ENCODE data around the gene LRRC26.

Gene LRRC26

GRCh38 chr9:137184881-137185660 lies 15.2 kb upstream of the LRRC26 start:
- no peak for DNase-seq
- H3K9me3 Mint-ChIP-seq = no peaks in the 10 kb centered on the region
- peaks cover 31% of the 10 kb centered on the region for H3K36me3 Mint-ChIP-seq
- no peak overlapping the region for H3K27ac Mint-ChIP-seq
- CTCF ChIA-PET = no interaction called here
- H3K4me1 Mint-ChIP-seq = peaks cover 31% of the 10 kb centered on the region
- H3K4me3 Mint-ChIP-seq = no peak overlapping the region
- H3K27me3 Mint-ChIP-seq = peaks cover 10% of the 10 kb centered on the region

GRCh38 chr9:137183980-137184595 lies 14.2 kb upstream of the LRRC26 start:
- no peak for DNase-seq
- Mint-ChIP-seq H3K9me3 (no peaks in the 10 kb centered on the region), H3K27me3 (peaks cover 10% of the 10 kb centered on the region), H3K36me3 (peaks cover 34% of the 10 kb centered on the region), H3K27ac (no peak overlapping the region), H3K4me3 (no peak overlapping the region), H3K4me1 (peaks cover 23% of the 10 kb centered on the region)
- CTCF ChIA-PET = no interaction called here

- Mint-ChIP-seq H3K9me3 (no peaks in the 10 kb centered on the region), H3K36me3 (peaks cover 30% of the 10 kb centered on the region), H3K27me3 (peaks cover 3% of the 10 kb centered on the region), H3K27ac (no peak overlapping the region), H3K4me1 (peaks cover 17% of the 10 kb centered on the region), H3K4me3 (no peak overlapping the region)
- CTCF ChIA-PET = no interaction called here
- DNase-seq = no peak
Observed at GRCh38 chr9:137182836-137183235, 13.0 kb upstream of the LRRC26 start.

GRCh38 chr9:137181680-137182079 lies 11.8 kb upstream of the LRRC26 start:
- peaks cover 7% of the 10 kb centered on the region for H3K4me1 Mint-ChIP-seq
- H3K27me3 Mint-ChIP-seq = no peaks in the 10 kb centered on the region
- H3K36me3 Mint-ChIP-seq = peaks cover 28% of the 10 kb centered on the region
- H3K27ac Mint-ChIP-seq = no peak overlapping the region
- no peaks in the 10 kb centered on the region for H3K9me3 Mint-ChIP-seq
- DNase-seq = no peak
- CTCF ChIA-PET = interaction anchor here (0.6 kb wide), 1 partner anchor 103 kb away, joined by 3 read pairs; no protein-coding TSS in a partner anchor
- no peak overlapping the region for H3K4me3 Mint-ChIP-seq

- Mint-ChIP-seq H3K4me3 (no peak overlapping the region), H3K27ac (no peak overlapping the region), H3K9me3 (no peaks in the 10 kb centered on the region), H3K36me3 (peaks cover 26% of the 10 kb centered on the region), H3K27me3 (peaks cover 8% of the 10 kb centered on the region), H3K4me1 (peaks cover 2% of the 10 kb centered on the region)
- CTCF ChIA-PET = interaction anchor here (1.0 kb wide), 1 partner anchor 134 kb away, joined by 4 read pairs; no protein-coding TSS in a partner anchor
- DNase-seq = no peak
Observed at GRCh38 chr9:137180491-137180890, 10.6 kb upstream of the LRRC26 start.

GRCh38 chr9:137179761-137180160 lies 9.9 kb upstream of the LRRC26 start:
- CTCF ChIA-PET = no interaction called here
- Mint-ChIP-seq H3K4me1 (peaks cover 2% of the 10 kb centered on the region), H3K36me3 (peaks cover 26% of the 10 kb centered on the region), H3K9me3 (no peaks in the 10 kb centered on the region), H3K27me3 (peaks cover 15% of the 10 kb centered on the region), H3K4me3 (no peak overlapping the region), H3K27ac (no peak overlapping the region)
- DNase-seq = no peak

GRCh38 chr9:137178939-137179630 lies 9.2 kb upstream of the LRRC26 start:
- no peaks in the 10 kb centered on the region for H3K9me3 Mint-ChIP-seq
- CTCF ChIA-PET = interaction anchor here (0.8 kb wide), 1 partner anchor 9 kb away, joined by 3 read pairs; no protein-coding TSS in a partner anchor
- H3K4me3 Mint-ChIP-seq = no peak overlapping the region
- H3K27me3 Mint-ChIP-seq = peaks cover 22% of the 10 kb centered on the region
- peaks cover 1% of the 10 kb centered on the region for H3K4me1 Mint-ChIP-seq
- DNase-seq = no peak
- peaks cover 22% of the 10 kb centered on the region for H3K36me3 Mint-ChIP-seq
- H3K27ac Mint-ChIP-seq = no peak overlapping the region

GRCh38 chr9:137178201-137178938 lies 8.5 kb upstream of the LRRC26 start:
- peaks cover 29% of the 10 kb centered on the region for H3K27me3 Mint-ChIP-seq
- H3K36me3 Mint-ChIP-seq = peaks cover 16% of the 10 kb centered on the region
- H3K9me3 Mint-ChIP-seq = no peaks in the 10 kb centered on the region
- CTCF ChIA-PET = interaction anchor here (0.8 to 1.5 kb wide), 4 partner anchors 9 to 149 kb away, joined by 3 read pairs; partner anchors contain the start of gene NPDC1
- peaks cover 2% of the 10 kb centered on the region for H3K4me1 Mint-ChIP-seq
- no peak overlapping the region for H3K27ac Mint-ChIP-seq
- DNase-seq = no peak
- no peak overlapping the region for H3K4me3 Mint-ChIP-seq

- Mint-ChIP-seq H3K4me1 (peaks cover 2% of the 10 kb centered on the region), H3K36me3 (peaks cover 6% of the 10 kb centered on the region), H3K27me3 (peaks cover 47% of the 10 kb centered on the region), H3K27ac (no peak overlapping the region), H3K9me3 (no peaks in the 10 kb centered on the region), H3K4me3 (no peak overlapping the region)
- CTCF ChIA-PET = interaction anchor here (0.8 to 2.7 kb wide), 13 partner anchors 13 to 130 kb away, joined by 3 to 8 read pairs (median 4); partner anchors contain the start of genes NDOR1, NPDC1, TMEM203 and TPRN
- DNase-seq = peak; percentile 50
Observed at GRCh38 chr9:137176302-137177182, 6.7 kb upstream of the LRRC26 start.

- Mint-ChIP-seq H3K4me1 (peaks cover 2% of the 10 kb centered on the region), H3K9me3 (no peaks in the 10 kb centered on the region), H3K27me3 (peaks cover 58% of the 10 kb centered on the region), H3K36me3 (peaks cover 6% of the 10 kb centered on the region), H3K4me3 (no peak overlapping the region), H3K27ac (no peak overlapping the region)
- CTCF ChIA-PET = interaction anchor here (1.5 to 2.7 kb wide), 4 partner anchors 12 to 61 kb away, joined by 4 to 8 read pairs (median 6); partner anchors contain the start of gene RNF224
- DNase-seq = peak; percentile 52
Observed at GRCh38 chr9:137175345-137175961, 5.6 kb upstream of the LRRC26 start.

GRCh38 chr9:137174722-137175293 lies 5.0 kb upstream of the LRRC26 start:
- H3K9me3 Mint-ChIP-seq = no peaks in the 10 kb centered on the region
- peaks cover 2% of the 10 kb centered on the region for H3K36me3 Mint-ChIP-seq
- H3K4me3 Mint-ChIP-seq = no peak overlapping the region
- H3K27ac Mint-ChIP-seq = no peak overlapping the region
- H3K4me1 Mint-ChIP-seq = peaks cover 2% of the 10 kb centered on the region
- peaks cover 65% of the 10 kb centered on the region for H3K27me3 Mint-ChIP-seq
- CTCF ChIA-PET = interaction anchor here (1.5 to 2.7 kb wide), 2 partner anchors 12 to 52 kb away, joined by 4 to 8 read pairs; partner anchors contain the start of gene RNF224
- DNase-seq = no peak

Measured in activated naive CD4-positive, alpha-beta T cell treated with anti-CD3 and anti-CD28 coated beads, Interleukin-2, amount 10 ng/mL, durations not matched to agents 7 days and 5 days (primary cell).